Keratinocyte (primary cell): ENCODE measurements around the gene MAB21L3. TPM values are rescaled to one million over a fixed set of nuclear protein-coding genes. Genes with fewer than 3 reads are reported as not detected.

ENCODE experiments used
- DNase-seq: peaks from one replicate; pipeline ENCODE4 v3.0.0-alpha.2; 2011; ENCODE audit warnings: low read depth, missing footprints, low spot score
- FAIRE-seq: peaks from 2 replicates; lab custom pipeline; 2011; peaks lifted over from hg19 to GRCh38; lab: Jason Lieb, UNC
- H2AFZ ChIP-seq: 2 replicates; pipeline ENCODE4 v1.6.0; 2012; ENCODE audit warnings: low read length, control low read depth, inconsistent platforms; ENCODE audit not compliant: control insufficient read depth
- H3K27ac ChIP-seq: 2 replicates; pipeline ENCODE4 v1.5.1; 2011; ENCODE audit warnings: low read length; ENCODE audit not compliant: control insufficient read depth, insufficient read depth
- H3K27me3 ChIP-seq: 3 replicates; pipeline ENCODE4 v1.6.0; 2011; ENCODE audit warnings: low read length; ENCODE audit not compliant: control insufficient read depth, insufficient read depth; ENCODE audit errors: extremely low read depth
- H3K36me3 ChIP-seq, 2 experiments: 2 replicates in 1 of 2; 3 replicates in 1 of 2; pipeline ENCODE4 v1.5.1; 2011; ENCODE audit warnings: low read length in 2 of 2, mild to moderate bottlenecking in 1 of 2; ENCODE audit not compliant: control insufficient read depth in 2 of 2, insufficient read depth in 2 of 2; ENCODE audit errors: extremely low read depth in 1 of 2
- H3K4me1 ChIP-seq: 3 replicates; pipeline ENCODE4 v1.5.1; 2011; ENCODE audit warnings: low read length; ENCODE audit not compliant: control insufficient read depth, insufficient read depth; ENCODE audit errors: extremely low read depth
- H3K4me2 ChIP-seq: 3 replicates; pipeline ENCODE4 v1.6.0; 2011; ENCODE audit warnings: low read depth, low read length; ENCODE audit not compliant: control insufficient read depth, insufficient read depth; ENCODE audit errors: extremely low read depth
- H3K4me3 ChIP-seq, 3 experiments: fragments of 200-600 bp in 1 of 3; sonication (generic) in 1 of 3; 2 replicates in 2 of 3; 3 replicates in 1 of 3; pipeline ENCODE4 v1.5.1; 2011 to 2016; ENCODE audit warnings: low read length in 3 of 3, mild to moderate bottlenecking in 3 of 3, control low read depth in 2 of 3, inconsistent platforms in 1 of 3, low read depth in 1 of 3, mixed read lengths in 1 of 3, mixed run types in 1 of 3, moderate library complexity in 1 of 3; ENCODE audit not compliant: control insufficient read depth in 2 of 3, insufficient read depth in 2 of 3; ENCODE audit errors: extremely low read depth in 1 of 3
- H3K79me2 ChIP-seq: 2 replicates; pipeline ENCODE4 v1.6.0; 2012; ENCODE audit warnings: low read length; ENCODE audit not compliant: control insufficient read depth, insufficient read depth
- H3K9ac ChIP-seq: 3 replicates; pipeline ENCODE4 v1.6.0; 2011; ENCODE audit warnings: low read length; ENCODE audit not compliant: control insufficient read depth, insufficient read depth; ENCODE audit errors: extremely low read depth
- H3K9me1 ChIP-seq: 3 replicates; pipeline ENCODE4 v1.6.0; 2011; ENCODE audit warnings: low read length; ENCODE audit not compliant: control insufficient read depth, insufficient read depth; ENCODE audit errors: extremely low read depth
- H3K9me3 ChIP-seq: 2 replicates; pipeline ENCODE4 v1.5.1; 2012; ENCODE audit warnings: low read depth, low read length; ENCODE audit not compliant: control insufficient read depth
- H4K20me1 ChIP-seq: 3 replicates; pipeline ENCODE4 v1.6.0; 2011; ENCODE audit warnings: low read length; ENCODE audit not compliant: control insufficient read depth, insufficient read depth; ENCODE audit errors: extremely low read depth
- CTCF ChIP-seq, 3 experiments: IDR thresholded peaks in 1 of 3; conservative IDR thresholded peaks in 1 of 3; optimal IDR thresholded peaks in 1 of 3; 2 replicates in 2 of 3; 3 replicates in 1 of 3; pipeline versions ENCODE3 to v1.5.1; 2011; ENCODE audit warnings: low read length in 3 of 3, mild to moderate bottlenecking in 3 of 3, moderate library complexity in 2 of 3, control low read depth in 1 of 3, inconsistent platforms in 1 of 3; ENCODE audit not compliant: insufficient read depth in 2 of 3; ENCODE audit errors: extremely low read depth in 1 of 3
- EZH2 ChIP-seq: IDR thresholded peaks from one replicate; pipeline ENCODE4 v1.6.1; 2012; ENCODE audit warnings: inconsistent platforms, mild to moderate bottlenecking, low read length, moderate library complexity
- dilution Hi-C: fragments of 300-500 bp; cut with MboI; formaldehyde crosslinking; loops from one replicate; pipeline ENCODE4 v1.7.0; 2020; ENCODE audit warnings: low sequenced_read_pairs; ENCODE audit not compliant: extremely low pct_ligation_motif_present
- polyA plus RNA-seq, 5 experiments: library from polyadenylated mRNA; depleted of rRNA in 3 of 5; stranded (reverse) in 3 of 5; stranded (forward) in 1 of 5; unstranded in 1 of 5; fragments of >200 nt; gene quantifications; 1 replicate in 1 of 5; 2 replicates in 3 of 5; 3 replicates in 1 of 5; pipeline versions ENCODE4 v1.2.1 to v1.2.3, GENCODE V29; 2011 to 2012; ENCODE audit warnings: missing spikeins in 2 of 5, low read depth in 1 of 5, low replicate concordance in 1 of 5

The MAB21L3 gene
- polyA plus RNA-seq, 1 donor (not counting 4 experiments of a cell fraction or from before 2014, with no cell fraction given) = 0.29 TPM

GRCh38 chr1:116159177-116159576 lies 48.0 kb downstream of the MAB21L3 start:
- H3K4me3 ChIP-seq = no peak overlapping the region
- H3K4me2 ChIP-seq = no peak overlapping the region
- H2AFZ ChIP-seq = no peak overlapping the region
- H3K4me1 ChIP-seq = no peaks in the 10 kb centered on the region
- H3K9me3 ChIP-seq = no peaks in the 10 kb centered on the region
- H3K9ac ChIP-seq = no peak overlapping the region
- FAIRE-seq (no peak), DNase-seq (no peak)
- no peaks in the 10 kb centered on the region for H3K79me2 ChIP-seq
- no peaks in the 10 kb centered on the region for H3K36me3 ChIP-seq
- no peaks in the 10 kb centered on the region for H4K20me1 ChIP-seq
- H3K9me1 ChIP-seq = no peaks in the 10 kb centered on the region
- dilution Hi-C loops = no loop called here
- peaks cover 3% of the 10 kb centered on the region for H3K27me3 ChIP-seq
- no peak overlapping the region for H3K27ac ChIP-seq
- no peak for TF ChIP-seq CTCF (optimal IDR thresholded peaks at IDR 0.05 in 1 of 3, IDR thresholded peaks at IDR 0.05 in 1 of 3, conservative IDR thresholded peaks at IDR 0.05 in 1 of 3; ENCODE audit: extremely low read depth in 1 of 3, insufficient read depth in 2 of 3, low read length in 3 of 3)
- TF ChIP-seq EZH2 = no peak

GRCh38 chr1:116159611-116160010 lies 48.4 kb downstream of the MAB21L3 start:
- dilution Hi-C loops = no loop called here
- no peak for FAIRE-seq

More at GRCh38 chr1:116159611-116160010, 48.4 kb downstream of the MAB21L3 start:
- Histone ChIP-seq H4K20me1 (no peaks in the 10 kb centered on the region), H2AFZ (no peak overlapping the region), H3K4me2 (no peak overlapping the region), H3K4me1 (no peaks in the 10 kb centered on the region), H3K27me3 (peaks cover under 1% of the 10 kb centered on the region), H3K36me3 (no peaks in the 10 kb centered on the region), H3K9me3 (no peaks in the 10 kb centered on the region), H3K79me2 (no peaks in the 10 kb centered on the region), H3K4me3 (no peak overlapping the region), H3K9ac (no peak overlapping the region), H3K27ac (no peak overlapping the region), H3K9me1 (no peaks in the 10 kb centered on the region)
- TF ChIP-seq EZH2 (no peak), CTCF (optimal IDR thresholded peaks at IDR 0.05 in 1 of 3, IDR thresholded peaks at IDR 0.05 in 1 of 3, conservative IDR thresholded peaks at IDR 0.05 in 1 of 3; ENCODE audit: extremely low read depth in 1 of 3, insufficient read depth in 2 of 3, low read length in 3 of 3) (no peak)
- DNase-seq = no peak
